ENCODE measurements around the gene NPTXR. TPM values are rescaled to one million over a fixed set of nuclear protein-coding genes. Genes with fewer than 3 reads are reported as not detected.

NPTXR gene
- total RNA-seq, 1 donor from 2014 or later = 0.62 TPM

DNA sequence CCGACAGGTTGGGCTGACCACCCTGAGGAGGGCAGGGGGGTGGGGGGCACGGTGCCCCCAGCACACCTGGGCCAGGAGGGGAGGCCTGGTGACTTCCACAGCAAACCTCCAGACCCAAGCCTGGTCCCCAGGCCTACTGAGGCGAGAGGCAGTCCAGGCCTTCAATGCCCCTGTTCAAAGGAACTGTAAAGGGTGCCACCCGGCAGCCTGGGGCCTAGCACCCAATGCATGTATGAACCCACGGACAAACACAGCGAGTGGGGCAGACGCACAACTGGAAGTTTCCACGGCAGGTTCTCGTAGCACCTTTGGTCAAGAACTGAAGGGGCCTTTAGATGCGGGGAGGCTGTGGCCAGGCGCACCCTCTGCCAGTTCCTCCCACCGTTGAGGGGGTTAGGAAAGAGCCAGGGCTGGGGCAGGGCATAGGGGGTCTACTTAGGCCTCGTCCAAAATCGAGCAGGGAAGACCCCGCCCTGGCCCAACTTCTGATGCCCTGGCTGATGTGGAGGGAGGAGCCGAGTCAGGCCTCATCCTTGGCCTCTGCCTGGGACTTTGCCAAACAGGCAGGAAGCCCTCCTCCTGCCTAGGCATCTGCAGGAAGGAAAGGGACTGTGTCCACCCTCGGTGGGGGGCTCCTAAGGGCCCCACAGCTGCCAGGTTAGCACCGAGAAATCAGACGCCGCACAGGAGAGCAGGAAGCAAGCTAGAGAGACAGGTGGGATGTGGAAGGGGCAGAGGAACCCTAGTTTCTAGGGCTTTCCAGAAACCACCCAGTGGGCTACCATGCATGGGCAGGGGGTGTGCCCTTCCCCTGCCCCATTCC lies 21.6 kb upstream of the NPTXR start:
- no peak for DNase-seq (ENCODE audit: low spot score)
- H3K27me3 Mint-ChIP-seq (ENCODE audit: unreplicated experiment) = peaks cover 10% of the 10 kb centered on the region
- no peaks in the 10 kb centered on the region for H3K4me1 Mint-ChIP-seq (ENCODE audit: unreplicated experiment)
- no peak overlapping the region for H3K4me3 Mint-ChIP-seq (ENCODE audit: unreplicated experiment)
- TF ChIP-seq, protein P1, sequence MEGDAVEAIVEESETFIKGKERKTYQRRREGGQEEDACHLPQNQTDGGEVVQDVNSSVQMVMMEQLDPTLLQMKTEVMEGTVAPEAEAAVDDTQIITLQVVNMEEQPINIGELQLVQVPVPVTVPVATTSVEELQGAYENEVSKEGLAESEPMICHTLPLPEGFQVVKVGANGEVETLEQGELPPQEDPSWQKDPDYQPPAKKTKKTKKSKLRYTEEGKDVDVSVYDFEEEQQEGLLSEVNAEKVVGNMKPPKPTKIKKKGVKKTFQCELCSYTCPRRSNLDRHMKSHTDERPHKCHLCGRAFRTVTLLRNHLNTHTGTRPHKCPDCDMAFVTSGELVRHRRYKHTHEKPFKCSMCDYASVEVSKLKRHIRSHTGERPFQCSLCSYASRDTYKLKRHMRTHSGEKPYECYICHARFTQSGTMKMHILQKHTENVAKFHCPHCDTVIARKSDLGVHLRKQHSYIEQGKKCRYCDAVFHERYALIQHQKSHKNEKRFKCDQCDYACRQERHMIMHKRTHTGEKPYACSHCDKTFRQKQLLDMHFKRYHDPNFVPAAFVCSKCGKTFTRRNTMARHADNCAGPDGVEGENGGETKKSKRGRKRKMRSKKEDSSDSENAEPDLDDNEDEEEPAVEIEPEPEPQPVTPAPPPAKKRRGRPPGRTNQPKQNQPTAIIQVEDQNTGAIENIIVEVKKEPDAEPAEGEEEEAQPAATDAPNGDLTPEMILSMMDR (IDR thresholded peaks at IDR 0.05; ENCODE audit: unreplicated experiment) = no peak
- H3K27ac Mint-ChIP-seq (ENCODE audit: unreplicated experiment) = no peak overlapping the region
- H3K9me3 Mint-ChIP-seq (ENCODE audit: unreplicated experiment) = no peaks in the 10 kb centered on the region
- no peaks in the 10 kb centered on the region for H3K36me3 Mint-ChIP-seq (ENCODE audit: low read depth, unreplicated experiment)

DNA sequence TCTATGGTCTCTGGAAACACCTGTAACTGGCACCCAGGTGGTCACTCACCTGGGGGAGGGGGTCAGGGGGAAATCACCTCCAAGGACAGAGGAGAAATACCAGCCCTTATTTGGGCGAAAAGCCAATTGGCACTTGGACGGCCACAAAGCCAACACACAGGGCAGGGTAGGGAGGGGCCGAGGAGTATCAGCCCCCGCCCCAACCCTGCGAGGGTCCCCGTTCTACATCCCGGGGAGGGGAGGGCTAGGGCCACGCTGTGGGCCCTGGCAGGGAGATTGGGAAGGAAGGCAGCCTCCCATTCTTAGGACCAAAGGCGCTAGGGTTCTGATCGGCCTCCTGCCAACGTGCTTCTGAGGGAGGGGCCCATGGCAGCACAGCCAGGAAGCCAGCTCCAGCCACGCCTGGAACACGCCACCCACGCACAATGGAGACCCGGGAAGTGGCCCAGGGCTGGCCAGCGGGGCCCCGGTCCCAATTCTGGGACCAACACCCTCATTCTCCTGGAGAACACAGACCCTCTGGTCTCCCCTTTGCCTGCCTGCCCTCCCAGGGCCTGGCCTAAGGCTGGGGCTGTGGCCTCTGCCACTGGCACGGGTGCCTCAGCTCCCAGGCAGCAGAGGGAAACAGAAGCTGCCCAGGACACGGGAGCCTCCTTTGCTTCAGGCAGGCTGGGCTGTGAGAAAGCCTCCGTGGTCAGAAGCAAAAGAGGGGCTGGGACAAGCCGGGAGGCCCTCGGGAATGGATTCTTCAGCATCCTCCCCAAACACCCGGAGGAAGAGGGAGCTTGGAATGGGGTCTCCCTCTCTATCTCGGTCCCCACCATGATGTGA lies 20.7 kb upstream of the NPTXR start:
- Mint-ChIP-seq H3K36me3 (ENCODE audit: low read depth, unreplicated experiment) (no peaks in the 10 kb centered on the region), H3K4me1 (ENCODE audit: unreplicated experiment) (no peaks in the 10 kb centered on the region), H3K9me3 (ENCODE audit: unreplicated experiment) (no peaks in the 10 kb centered on the region), H3K4me3 (ENCODE audit: unreplicated experiment) (peak overlapping the region; percentile 56), H3K27ac (ENCODE audit: unreplicated experiment) (no peak overlapping the region), H3K27me3 (ENCODE audit: unreplicated experiment) (peaks cover 10% of the 10 kb centered on the region)
- DNase-seq (ENCODE audit: low spot score) = no peak
- TF ChIP-seq, protein P1 (IDR thresholded peaks at IDR 0.05; ENCODE audit: unreplicated experiment) = no peak

DNA sequence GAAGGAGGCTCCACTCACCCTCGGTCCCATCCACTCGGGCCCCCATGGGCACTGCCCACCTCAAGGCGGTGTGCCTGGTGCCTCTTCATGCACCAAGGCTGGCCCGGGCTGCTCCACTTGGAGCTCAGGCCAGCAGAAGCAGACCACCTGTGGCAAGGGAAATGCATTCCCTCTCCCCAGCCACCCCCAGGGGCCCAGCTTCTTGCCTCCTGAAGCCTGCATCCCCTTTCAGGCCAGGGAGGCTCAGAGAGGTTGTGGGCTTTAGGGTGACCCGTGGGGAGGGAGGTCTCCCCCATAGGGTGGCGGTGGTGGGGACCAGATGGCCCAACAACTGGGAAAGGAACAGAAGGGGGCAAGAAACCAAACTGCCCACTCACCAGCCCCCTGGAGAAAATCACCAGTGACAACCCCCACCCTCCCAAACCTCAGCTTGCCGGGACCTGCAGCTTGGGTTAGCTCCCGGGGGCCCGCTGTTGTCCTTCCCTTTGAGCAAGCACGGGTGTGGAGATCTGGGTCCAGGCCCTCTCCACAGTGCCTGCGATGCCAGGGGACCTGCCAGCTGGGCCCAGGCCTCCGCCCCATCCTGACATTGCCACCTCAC lies 19.8 kb upstream of the NPTXR start:
- no peaks in the 10 kb centered on the region for H3K4me1 Mint-ChIP-seq (ENCODE audit: unreplicated experiment)
- no peak for DNase-seq (ENCODE audit: low spot score)
- no peaks in the 10 kb centered on the region for H3K9me3 Mint-ChIP-seq (ENCODE audit: unreplicated experiment)
- no peak overlapping the region for H3K27ac Mint-ChIP-seq (ENCODE audit: unreplicated experiment)
- no peak overlapping the region for H3K4me3 Mint-ChIP-seq (ENCODE audit: unreplicated experiment)
- no peaks in the 10 kb centered on the region for H3K36me3 Mint-ChIP-seq (ENCODE audit: low read depth, unreplicated experiment)
- H3K27me3 Mint-ChIP-seq (ENCODE audit: unreplicated experiment) = peaks cover 7% of the 10 kb centered on the region
- TF ChIP-seq, protein P1 (IDR thresholded peaks at IDR 0.05; ENCODE audit: unreplicated experiment) = no peak

DNA sequence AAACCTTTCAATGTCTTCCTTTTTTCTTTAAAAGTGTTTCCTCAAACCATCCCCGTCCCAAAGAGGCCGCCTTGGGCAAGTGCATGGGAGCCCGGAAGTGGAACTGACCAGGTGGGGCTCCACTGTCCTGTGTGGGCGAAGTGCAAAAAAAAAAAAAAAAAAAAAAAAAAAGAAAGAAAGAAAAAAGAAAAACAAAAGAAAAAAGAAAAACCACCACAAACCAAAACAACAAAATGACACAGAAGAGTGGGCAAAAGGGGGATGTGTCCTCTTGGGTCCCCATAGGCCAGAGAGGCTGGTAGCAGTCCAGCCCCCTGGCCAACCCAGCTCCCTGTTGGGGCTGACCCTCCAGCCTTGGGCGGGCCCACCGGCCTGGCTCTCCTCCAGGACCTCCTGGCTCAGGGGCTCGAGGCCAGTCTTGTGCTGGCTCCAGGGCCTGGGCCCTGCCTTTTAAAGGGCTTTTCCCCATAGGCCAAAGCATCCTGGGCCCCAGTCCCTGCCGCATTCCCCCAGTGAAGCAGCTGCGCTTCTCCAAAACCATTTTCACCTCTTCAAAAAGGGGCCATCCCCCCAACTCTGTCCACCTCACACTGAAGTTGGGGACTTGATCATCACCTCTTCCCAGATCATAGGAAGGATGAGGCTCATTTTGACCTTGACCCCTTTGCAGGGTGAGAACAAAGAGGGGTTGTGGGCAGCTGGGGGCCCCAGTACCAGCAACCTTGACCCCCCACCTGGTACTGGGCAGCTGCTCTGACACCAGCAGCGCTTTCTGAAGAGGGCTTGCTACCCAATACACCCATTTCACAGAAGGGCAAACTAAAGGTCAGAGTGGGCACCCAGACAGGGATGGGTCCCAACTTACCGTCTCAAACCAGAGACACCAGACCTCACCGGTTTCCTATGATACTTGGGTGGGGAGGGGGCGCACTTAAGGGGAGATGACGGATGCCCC lies 18.8 kb upstream of the NPTXR start:
- Mint-ChIP-seq H3K9me3 (ENCODE audit: unreplicated experiment) (no peaks in the 10 kb centered on the region), H3K27me3 (ENCODE audit: unreplicated experiment) (peaks cover 2% of the 10 kb centered on the region), H3K4me3 (ENCODE audit: unreplicated experiment) (no peak overlapping the region), H3K27ac (ENCODE audit: unreplicated experiment) (no peak overlapping the region), H3K4me1 (ENCODE audit: unreplicated experiment) (no peaks in the 10 kb centered on the region), H3K36me3 (ENCODE audit: low read depth, unreplicated experiment) (no peaks in the 10 kb centered on the region)
- DNase-seq (ENCODE audit: low spot score) = no peak
- TF ChIP-seq, protein P1 (IDR thresholded peaks at IDR 0.05; ENCODE audit: unreplicated experiment) = no peak

All from endothelial cell (in vitro differentiated cells).